Right renal pelvis (tissue), 4 donors: ENCODE data around the gene PPARA. TPM values are rescaled to one million over a fixed set of nuclear protein-coding genes. Genes with fewer than 3 reads are reported as not detected.
"Not testable (repeated sequence)": the region's sequence is repeated elsewhere in the genome, so short reads cannot be mapped to it uniquely, and the experiment has no call there.

Source experiments
- DNase-seq, 4 donors: peaks; one replicate each; pipeline ENCODE4 v3.0.0-alpha.2; 2013; ENCODE audit warnings: low read depth in 4 of 4, low spot score in 3 of 4, missing footprints in 1 of 4
- polyA plus RNA-seq, 4 donors: library from polyadenylated mRNA; unstranded; fragments of 120-200 nt; gene quantifications; one replicate each; pipeline ENCODE4 v1.2.1, GENCODE V29; 2013; ENCODE audit not compliant: insufficient read length in 4 of 4

The PPARA gene
- polyA plus RNA-seq, 4 donors, result 25.7 to 31.6 (median 26.5) TPM

- no peak for DNase-seq
These were observed 25.0 kb upstream of the PPARA start for GRCh38 chr22:46125311-46125710.

- no peak for DNase-seq
These were observed 24.2 kb upstream of the PPARA start for GRCh38 chr22:46125816-46126765.

- DNase-seq, result no peak
These were observed 23.4 kb upstream of the PPARA start for GRCh38 chr22:46126853-46127385.

GRCh38 chr22:46127556-46127955, 22.8 kb upstream of the PPARA start:
- DNase-seq, result no peak

DNA sequence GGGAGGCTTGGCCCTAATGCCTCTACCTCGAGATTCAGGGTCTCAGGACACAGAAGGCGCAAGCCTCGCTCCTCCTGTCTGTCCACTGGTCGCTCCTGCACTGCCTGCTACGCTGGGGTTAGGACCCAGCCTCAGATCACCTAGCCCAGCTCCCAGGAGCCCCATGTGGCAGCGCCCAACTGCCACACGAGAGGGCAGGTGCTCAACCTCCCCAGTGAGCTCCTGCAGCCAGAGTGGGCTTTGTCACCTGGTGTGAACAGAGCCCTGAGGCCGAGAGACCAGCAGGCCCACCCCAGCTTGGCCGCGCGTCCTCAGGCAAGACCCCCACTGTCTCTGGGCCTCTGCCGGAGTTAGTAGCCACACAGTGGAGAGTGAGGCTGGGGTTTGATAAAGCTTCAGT, 21.7 kb upstream of the PPARA start:
- no peak for DNase-seq

- DNase-seq, result no peak
These were observed 20.8 kb upstream of the PPARA start for GRCh38 chr22:46129390-46130041.

DNA sequence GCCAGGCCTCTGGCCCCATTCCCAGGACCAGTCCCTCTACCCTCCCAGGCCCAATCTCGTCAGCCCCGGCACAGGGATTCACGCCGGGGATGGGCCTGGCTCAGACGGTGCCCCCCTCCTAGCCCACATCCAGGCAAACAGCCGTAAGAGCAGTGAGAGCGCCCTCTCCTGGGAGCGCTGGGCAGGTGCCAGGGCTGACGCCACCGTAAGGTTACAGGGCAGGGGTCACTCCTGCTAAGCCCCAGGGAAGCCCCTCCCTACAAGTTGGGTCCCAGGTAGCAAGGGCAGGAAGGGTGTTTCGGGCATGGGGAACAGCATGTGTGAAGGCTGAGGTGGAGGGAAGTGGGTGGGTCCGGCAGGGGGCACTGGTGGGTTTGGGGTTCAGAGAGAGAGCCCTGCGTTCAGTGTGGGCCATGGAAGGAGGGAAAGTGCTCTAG, 19.2 kb upstream of the PPARA start:
- no peak for DNase-seq

GRCh38 chr22:46132193-46132829, 18.0 kb upstream of the PPARA start:
- DNase-seq, result not testable (repeated sequence)

DNA sequence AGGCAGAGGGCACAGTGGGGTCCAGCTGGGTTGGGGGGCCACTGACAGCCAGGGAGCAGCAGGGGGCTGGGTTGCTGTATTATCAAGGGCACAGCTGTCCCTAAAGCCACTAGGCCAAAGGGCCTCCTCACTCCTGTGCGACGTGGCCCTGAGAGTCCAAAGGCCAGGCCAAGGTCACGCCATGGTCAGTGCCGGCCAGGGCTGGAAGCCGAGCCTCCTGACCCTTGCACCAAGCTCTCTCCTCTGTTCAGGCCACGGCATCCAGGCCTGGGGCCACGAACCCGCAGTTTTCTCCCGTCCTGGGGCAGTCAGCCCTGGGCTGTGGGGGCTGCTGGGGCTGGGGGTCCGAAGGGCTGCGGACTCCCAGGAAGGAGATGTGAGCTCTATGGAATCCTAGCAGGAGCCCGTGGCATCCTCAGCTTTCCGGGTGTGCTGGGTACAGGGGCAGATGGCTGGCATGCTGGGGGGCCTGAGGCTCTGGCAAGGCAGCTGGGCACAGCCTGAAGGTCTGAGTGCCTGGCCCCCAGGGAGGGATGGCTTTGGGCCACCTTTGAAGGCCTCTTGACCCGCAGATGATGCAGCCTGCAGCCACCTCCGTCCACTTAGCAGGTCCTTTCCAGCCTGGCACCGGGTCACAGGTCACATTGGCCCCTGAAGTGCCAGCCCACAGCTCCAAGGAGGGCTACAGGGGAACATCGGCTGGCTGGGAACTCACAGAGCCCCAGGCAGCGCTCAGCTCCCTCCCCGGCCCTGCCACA, 17.3 kb upstream of the PPARA start:
- DNase-seq, result no peak

- DNase-seq, result no peak
These were observed 16.8 kb upstream of the PPARA start for GRCh38 chr22:46133588-46133855.

DNA sequence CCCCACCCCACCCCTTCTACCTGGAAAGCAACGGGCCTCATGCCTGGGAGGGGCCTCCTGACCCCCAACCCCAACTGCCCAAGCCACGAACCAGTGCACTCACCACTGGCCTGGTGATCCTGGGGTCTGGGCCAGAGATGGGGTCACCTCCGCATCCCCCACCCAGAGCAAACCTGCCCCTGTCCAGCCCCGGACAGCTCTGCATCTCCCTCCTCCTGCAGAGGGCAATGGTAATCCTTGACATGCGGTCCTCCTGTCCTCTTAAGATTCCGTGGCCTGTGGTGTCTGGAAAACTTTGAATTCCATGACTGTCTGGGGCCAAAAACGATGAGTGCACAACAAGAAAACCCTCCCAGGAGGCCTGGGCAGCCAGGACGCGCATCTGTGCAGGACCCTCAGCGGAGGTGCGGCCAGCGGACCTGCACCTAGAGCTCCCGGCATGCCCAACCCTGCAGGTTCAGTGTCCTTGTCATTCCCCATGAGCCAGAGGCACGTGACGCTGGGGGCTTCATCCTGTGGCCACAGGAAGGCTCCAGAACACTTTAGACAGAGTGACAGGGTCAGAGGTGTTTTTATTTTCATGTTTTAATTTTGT, 16.1 kb upstream of the PPARA start:
- DNase-seq, result no peak

GRCh38 chr22:46135611-46136485, 14.5 kb upstream of the PPARA start:
- DNase-seq, result no peak

- no peak for DNase-seq
These were observed 13.7 kb upstream of the PPARA start for GRCh38 chr22:46136486-46137217.

GRCh38 chr22:46137218-46137766, 13.0 kb upstream of the PPARA start:
- DNase-seq, result no peak

DNA sequence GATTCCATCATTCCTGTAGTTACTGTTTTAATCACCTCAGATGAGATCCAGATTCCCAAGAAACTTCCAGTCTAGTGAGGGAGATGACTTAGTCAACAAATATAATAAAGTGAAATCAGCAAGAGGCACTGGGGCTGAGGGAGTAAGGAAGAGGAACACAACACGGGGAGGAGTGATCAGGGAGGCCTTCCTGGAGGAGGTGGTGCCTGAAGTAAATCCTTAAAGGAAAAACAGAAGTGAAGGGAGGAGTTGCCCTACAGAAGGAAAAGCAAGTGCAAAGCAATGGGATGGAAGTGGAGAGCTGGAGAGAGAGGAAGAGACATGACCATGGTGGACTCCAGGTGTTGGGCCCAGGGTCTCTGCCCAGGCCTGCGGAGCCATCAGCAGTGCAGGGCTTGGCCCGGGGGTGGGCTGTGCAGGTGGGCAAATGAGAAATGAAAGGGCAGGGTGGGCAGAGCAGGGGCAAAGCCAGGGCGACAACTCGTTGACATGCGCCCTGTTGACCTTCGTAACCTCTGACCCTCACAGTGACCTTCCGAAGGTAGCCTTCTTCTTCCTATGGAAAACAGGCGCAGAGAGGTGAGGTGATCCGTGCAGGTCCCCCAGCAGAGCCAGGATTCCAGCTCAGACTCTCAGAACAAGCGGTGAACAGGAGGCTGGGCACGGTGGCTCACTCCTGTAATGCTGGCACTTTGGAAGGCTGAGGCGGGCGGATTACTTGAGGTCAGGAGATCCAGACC, 12.1 kb upstream of the PPARA start:
- no peak for DNase-seq

DNA sequence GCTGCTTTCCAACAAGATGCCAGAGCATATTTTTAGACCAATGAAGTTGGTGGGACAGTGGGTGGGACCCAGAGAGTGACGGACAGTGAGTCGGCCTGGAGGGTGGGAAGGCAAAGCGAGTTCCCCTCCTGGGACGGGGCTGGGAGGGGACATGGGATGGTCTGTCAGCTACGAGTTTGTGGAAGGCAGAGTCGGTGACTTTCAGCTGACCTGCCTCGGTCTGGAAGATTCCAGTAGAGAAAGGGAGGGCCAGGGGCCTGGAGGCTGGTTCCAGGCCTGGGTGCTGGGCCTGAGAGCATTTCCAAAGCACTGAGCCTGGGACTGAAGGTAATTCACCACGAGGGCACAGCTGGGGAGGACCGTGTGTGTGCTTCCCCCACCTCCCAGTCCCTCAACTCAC, 10.9 kb upstream of the PPARA start:
- DNase-seq, result not testable (repeated sequence)

GRCh38 chr22:46139895-46140350, 10.4 kb upstream of the PPARA start:
- DNase-seq, result no peak
